Measurements from ENCODE around the gene CDT1.
A peak's percentile ranks its signal among the peaks of the same experiment; 100 is the strongest.

CDT1 gene

DNA sequence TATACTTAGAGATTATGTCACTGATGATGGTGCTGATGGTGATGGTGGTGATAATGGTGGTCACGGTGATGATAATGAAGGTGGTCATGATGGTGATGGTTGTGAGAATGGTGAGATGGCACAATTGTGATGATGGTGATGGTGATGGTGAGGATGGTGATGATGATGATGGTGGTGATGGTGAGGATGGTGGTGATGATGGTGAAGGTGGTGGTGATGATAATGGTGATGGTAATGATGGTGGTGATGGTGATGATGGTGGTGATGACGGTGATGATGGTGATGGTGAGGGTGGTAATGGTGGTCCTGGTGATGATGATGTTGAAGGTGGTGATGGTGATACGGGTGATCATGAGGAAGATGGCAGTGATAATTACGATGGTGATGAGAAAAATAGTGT is 5.5 kb upstream of the CDT1 start:
- no peaks in the 10 kb centered on the region for H3K36me3 ChIP-seq (ENCODE audit: control insufficient read depth, insufficient read depth, low read length)
- H3K27ac ChIP-seq (ENCODE audit: low read depth, low read length, severe bottlenecking), result no peak overlapping the region
- WGBS, 2 experiments (ENCODE audit: insufficient coverage in 2 of 2), result 87 to 98% methylated on average over 4 of the region's 4 CpGs
- no peaks in the 10 kb centered on the region for H3K9me3 ChIP-seq (ENCODE audit: control insufficient read depth, low read length)
- H3K4me1 ChIP-seq (ENCODE audit: control insufficient read depth, insufficient read depth, low read length, poor library complexity, severe bottlenecking), result no peaks in the 10 kb centered on the region
- H3K4me3 ChIP-seq (ENCODE audit: extremely low read depth, insufficient read depth, low read length, poor library complexity, severe bottlenecking), result no peak overlapping the region

DNA sequence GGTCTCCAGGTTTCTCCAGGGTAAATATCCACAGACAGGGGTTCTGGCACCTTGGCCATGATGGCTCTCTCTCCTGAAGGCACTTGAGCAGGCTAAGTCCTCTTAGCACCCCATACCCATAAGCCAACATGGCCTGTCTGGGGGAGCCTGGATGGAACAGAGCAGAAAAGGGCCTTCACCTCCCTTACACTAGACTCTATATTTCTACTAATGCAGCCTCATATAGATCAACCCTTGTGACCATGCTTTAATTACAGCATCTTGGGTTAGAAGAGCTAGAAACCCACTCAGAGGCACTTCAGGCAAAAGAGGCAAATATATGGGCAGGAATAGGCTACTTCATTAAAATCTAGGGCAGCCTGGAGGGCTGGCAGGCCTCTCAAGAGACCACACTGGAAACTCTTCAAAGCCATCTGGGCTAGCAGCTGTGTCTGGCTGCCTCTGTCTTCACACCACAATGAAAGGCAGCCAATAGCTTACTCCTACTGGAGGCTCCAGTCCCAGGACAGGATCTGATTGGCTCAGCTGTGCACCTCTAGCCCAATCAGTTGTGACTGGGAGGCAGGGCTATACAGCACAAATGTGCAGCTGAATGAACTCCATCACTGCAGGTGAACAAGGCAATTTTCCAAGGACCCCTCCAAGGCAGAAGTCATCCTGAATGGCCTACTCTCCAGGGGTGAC is 4.7 kb upstream of the CDT1 start:
- Histone ChIP-seq H3K4me1 (ENCODE audit: control insufficient read depth, insufficient read depth, low read length, poor library complexity, severe bottlenecking) (no peaks in the 10 kb centered on the region), H3K9me3 (ENCODE audit: control insufficient read depth, low read length) (no peaks in the 10 kb centered on the region), H3K27ac (ENCODE audit: low read depth, low read length, severe bottlenecking) (no peak overlapping the region), H3K4me3 (ENCODE audit: extremely low read depth, insufficient read depth, low read length, poor library complexity, severe bottlenecking) (no peak overlapping the region), H3K36me3 (ENCODE audit: control insufficient read depth, insufficient read depth, low read length) (no peaks in the 10 kb centered on the region)

DNA sequence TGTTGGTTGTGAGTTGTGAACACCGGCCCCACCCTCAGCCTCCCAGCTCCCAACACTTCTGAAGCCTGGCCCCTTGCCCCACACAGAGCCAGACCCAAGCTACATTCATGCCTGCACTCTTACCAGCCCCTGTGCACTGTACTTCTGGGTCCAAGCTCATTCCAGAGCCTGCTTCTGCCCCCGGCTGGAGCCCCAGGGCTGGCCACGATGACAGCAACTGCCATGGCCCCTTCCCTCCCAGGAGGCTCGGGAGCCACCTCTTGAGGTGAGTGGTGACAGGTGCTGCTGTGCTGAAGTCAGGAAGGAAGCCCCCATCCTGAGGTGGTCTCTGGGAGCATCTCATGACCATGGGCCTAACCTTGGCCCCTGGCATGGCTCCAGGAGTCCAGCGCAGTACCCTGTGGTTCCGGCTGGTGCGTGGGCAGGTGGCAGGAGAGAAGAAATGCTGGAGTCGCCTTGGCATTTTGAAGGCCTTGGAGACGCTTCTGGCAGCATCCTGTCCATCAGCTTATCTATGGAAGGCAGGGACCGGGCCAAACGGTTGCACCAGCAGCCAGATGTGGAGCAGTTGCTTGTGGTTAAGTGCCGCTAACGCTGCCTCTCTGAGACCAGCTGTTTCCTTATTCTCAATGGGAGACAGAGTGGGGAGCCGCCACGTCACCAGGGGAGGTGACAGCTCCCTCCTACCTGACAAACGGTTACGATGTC is 3.9 kb upstream of the CDT1 start:
- H3K4me3 ChIP-seq (ENCODE audit: extremely low read depth, insufficient read depth, low read length, poor library complexity, severe bottlenecking), result no peak overlapping the region
- 91 to 92% methylated on average over 15 to 16 of the region's 17 CpGs for WGBS, 2 experiments (ENCODE audit: insufficient coverage in 2 of 2)

DNA sequence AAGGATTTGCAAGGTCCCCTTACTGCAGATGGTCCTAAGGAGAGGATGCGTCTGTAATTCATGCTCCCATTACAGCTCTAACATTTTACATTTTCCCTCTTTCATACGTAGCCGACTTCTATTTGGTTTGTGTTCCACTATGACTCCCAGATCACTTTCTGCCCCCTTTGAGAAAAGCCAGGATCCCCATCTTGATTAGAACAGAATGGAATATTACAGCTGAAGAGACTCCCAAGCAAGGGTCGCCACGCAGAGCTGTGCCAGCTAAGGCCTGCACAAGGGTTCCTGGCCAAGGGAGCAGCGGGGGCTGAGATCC is 3.4 kb upstream of the CDT1 start:
- Histone ChIP-seq H3K4me1 (ENCODE audit: control insufficient read depth, insufficient read depth, low read length, poor library complexity, severe bottlenecking) (peaks cover 6% of the 10 kb centered on the region), H3K4me3 (ENCODE audit: extremely low read depth, insufficient read depth, low read length, poor library complexity, severe bottlenecking) (no peak overlapping the region), H3K9me3 (ENCODE audit: control insufficient read depth, low read length) (no peaks in the 10 kb centered on the region), H3K36me3 (ENCODE audit: control insufficient read depth, insufficient read depth, low read length) (peaks cover 3% of the 10 kb centered on the region), H3K27ac (ENCODE audit: low read depth, low read length, severe bottlenecking) (no peak overlapping the region)
- 81 to 88% methylated on average over 6 of the region's 6 CpGs for WGBS, 2 experiments (ENCODE audit: insufficient coverage in 2 of 2)

More for the DNA sequence above, 3.9 kb upstream of the CDT1 start:
- H3K36me3 ChIP-seq (ENCODE audit: control insufficient read depth, insufficient read depth, low read length), result no peaks in the 10 kb centered on the region
- H3K4me1 ChIP-seq (ENCODE audit: control insufficient read depth, insufficient read depth, low read length, poor library complexity, severe bottlenecking), result peaks cover under 1% of the 10 kb centered on the region
- H3K9me3 ChIP-seq (ENCODE audit: control insufficient read depth, low read length), result no peaks in the 10 kb centered on the region
- H3K27ac ChIP-seq (ENCODE audit: low read depth, low read length, severe bottlenecking), result no peak overlapping the region

DNA sequence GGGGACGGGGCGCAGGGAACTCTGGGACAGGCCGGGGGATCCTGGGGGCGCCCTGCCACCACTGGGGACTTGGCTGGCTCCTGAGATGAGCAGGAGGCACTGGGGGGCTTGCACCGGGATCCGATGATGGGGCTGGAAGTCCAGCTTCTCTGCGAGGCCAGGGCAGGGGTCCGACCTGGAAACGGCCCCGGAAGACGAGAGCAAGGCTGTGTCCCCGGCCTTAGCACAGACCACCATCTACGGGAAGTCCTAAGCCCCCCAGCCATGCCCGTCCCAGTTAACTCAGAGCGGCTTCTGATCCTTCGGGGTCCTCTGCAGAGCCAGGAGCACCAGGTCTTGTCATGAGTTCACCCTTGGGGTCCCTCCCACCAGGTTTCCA is 573 bp downstream of the CDT1 start:
- no peak overlapping the region for H3K27ac ChIP-seq (ENCODE audit: low read depth, low read length, severe bottlenecking)
- no peaks in the 10 kb centered on the region for H3K9me3 ChIP-seq (ENCODE audit: control insufficient read depth, low read length)
- H3K4me3 ChIP-seq (ENCODE audit: extremely low read depth, insufficient read depth, low read length, poor library complexity, severe bottlenecking), result peak overlapping the region; percentile 59
- peaks cover 41% of the 10 kb centered on the region for H3K36me3 ChIP-seq (ENCODE audit: control insufficient read depth, insufficient read depth, low read length)
- 3% methylated on average over 14 to 16 of the region's 16 CpGs for WGBS, 2 experiments (ENCODE audit: insufficient coverage in 2 of 2)
- peaks cover 7% of the 10 kb centered on the region for H3K4me1 ChIP-seq (ENCODE audit: control insufficient read depth, insufficient read depth, low read length, poor library complexity, severe bottlenecking)

DNA sequence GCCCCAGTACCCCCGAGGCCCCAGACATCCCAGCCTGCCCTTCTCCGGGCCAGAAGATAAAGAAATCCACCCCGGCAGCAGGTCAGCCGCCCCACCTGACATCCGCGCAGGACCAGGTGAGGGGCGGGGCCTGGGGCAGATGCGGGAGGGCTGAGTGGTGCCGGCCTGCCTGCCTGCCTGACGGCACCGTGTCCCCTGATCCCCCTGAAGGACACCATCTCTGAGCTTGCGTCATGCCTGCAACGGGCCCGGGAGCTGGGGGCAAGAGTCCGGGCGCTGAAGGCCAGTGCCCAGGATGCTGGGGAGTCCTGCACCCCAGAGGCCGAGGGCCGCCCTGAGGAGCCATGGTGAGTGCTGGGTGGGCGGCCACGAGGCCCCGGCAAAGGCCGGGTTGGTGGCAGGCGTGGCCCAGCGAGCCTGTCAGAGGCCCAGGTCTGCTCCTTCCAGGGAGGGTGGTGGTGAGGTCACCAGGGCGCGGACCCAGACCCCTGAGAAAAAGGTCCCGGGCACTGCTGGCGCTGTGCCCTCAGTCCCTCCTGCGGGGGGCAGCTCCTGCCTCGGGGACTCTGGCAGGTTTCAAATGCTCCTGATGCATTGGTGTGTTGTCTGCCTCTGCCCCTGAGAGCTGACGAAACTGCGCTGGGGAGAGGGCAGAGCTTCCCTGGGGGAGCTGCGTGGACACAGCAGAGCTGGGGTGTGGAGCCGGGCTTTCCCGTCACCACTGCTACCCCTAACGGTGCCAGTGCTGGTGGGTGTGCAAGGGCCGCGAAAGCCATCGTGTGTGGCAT is 1.2 kb downstream of the CDT1 start:
- H3K27ac ChIP-seq (ENCODE audit: low read depth, low read length, severe bottlenecking), result no peak overlapping the region
- WGBS, 2 experiments (ENCODE audit: insufficient coverage in 2 of 2), result 61 to 64% methylated on average over 33 to 36 of the region's 39 CpGs

DNA sequence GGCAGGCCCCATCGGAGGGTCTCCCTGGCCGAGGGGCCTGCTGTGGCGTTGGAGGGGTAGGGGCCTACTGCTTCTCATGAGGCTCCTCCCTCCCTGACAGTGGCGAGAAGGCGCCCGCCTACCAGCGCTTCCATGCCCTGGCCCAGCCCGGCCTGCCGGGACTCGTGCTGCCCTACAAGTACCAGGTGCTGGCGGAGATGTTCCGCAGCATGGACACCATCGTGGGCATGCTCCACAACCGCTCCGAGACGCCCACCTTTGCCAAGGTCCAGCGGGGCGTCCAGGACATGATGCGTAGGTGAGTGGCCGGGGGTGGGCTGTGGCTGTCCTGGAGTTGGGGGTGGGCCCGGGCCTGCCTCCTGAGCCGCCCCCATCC is 1.7 kb downstream of the CDT1 start:
- WGBS, 2 experiments (ENCODE audit: insufficient coverage in 2 of 2), result 95 to 96% methylated on average over 20 to 21 of the region's 22 CpGs

More for the DNA sequence above, 1.2 kb downstream of the CDT1 start:
- H3K9me3 ChIP-seq (ENCODE audit: control insufficient read depth, low read length), result no peaks in the 10 kb centered on the region
- peak overlapping the region; percentile 59 for H3K4me3 ChIP-seq (ENCODE audit: extremely low read depth, insufficient read depth, low read length, poor library complexity, severe bottlenecking)
- peaks cover 47% of the 10 kb centered on the region for H3K36me3 ChIP-seq (ENCODE audit: control insufficient read depth, insufficient read depth, low read length)
- peaks cover 8% of the 10 kb centered on the region for H3K4me1 ChIP-seq (ENCODE audit: control insufficient read depth, insufficient read depth, low read length, poor library complexity, severe bottlenecking)

DNA sequence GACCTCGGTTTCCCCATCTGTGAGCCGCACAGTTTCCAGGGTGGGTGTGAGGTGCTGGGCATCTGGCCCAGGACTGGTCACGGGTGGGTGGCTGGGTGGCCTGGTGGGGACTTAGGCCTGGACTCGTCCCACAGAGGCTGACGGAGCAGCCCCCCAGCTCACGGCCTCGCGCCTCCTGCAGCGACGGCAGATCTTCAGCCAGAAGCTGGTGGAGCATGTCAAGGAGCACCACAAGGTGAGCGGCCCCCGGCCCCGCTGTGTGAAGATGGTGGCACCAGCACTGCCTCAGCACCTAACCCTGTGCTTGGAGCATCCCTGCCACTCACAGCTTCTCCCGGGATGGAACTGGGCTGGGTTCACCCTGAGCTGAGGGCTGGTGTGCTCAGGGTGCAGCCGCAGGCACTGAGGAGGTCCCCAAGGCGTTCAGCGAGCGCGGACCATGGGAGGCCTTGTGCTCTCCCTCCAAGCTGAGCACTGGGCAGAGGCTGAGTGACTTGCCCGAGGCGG is 2.4 kb downstream of the CDT1 start:
- WGBS, 2 experiments (ENCODE audit: insufficient coverage in 2 of 2), result 93 to 95% methylated on average over 21 of the region's 21 CpGs

More for the DNA sequence above, 1.7 kb downstream of the CDT1 start:
- Histone ChIP-seq H3K27ac (ENCODE audit: low read depth, low read length, severe bottlenecking) (no peak overlapping the region), H3K9me3 (ENCODE audit: control insufficient read depth, low read length) (no peaks in the 10 kb centered on the region), H3K4me1 (ENCODE audit: control insufficient read depth, insufficient read depth, low read length, poor library complexity, severe bottlenecking) (peaks cover 14% of the 10 kb centered on the region), H3K36me3 (ENCODE audit: control insufficient read depth, insufficient read depth, low read length) (peaks cover 53% of the 10 kb centered on the region), H3K4me3 (ENCODE audit: extremely low read depth, insufficient read depth, low read length, poor library complexity, severe bottlenecking) (no peak overlapping the region)

DNA sequence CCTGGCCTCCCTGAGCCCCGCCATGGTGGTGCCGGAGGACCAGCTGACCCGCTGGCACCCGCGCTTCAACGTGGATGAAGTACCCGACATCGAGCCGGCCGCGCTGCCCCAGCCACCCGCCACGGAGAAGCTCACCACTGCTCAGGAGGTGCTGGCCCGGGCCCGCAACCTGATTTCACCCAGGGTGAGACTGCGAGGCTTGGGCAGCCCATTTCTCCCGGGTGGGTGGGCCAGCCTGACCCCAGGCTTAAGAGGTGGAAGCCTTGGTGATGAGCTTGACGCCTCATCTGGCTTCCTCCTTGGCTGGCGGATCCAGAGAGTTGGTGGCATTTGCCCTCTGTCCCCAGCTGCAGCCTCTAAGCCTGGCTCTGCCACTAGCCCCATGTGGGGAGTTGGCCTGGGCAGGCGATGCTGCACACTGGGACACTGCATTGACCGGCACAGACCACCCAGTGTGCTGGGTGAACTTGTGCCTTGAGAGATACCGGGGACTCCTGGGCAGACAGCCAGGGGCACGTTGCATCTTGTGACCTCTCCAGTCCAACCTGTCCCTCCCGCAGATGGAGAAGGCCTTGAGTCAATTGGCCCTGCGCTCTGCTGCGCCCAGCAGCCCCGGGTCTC is 3.0 kb downstream of the CDT1 start:
- WGBS, 2 experiments (ENCODE audit: insufficient coverage in 2 of 2), result 96 to 98% methylated on average over 26 to 27 of the region's 27 CpGs
- Histone ChIP-seq H3K9me3 (ENCODE audit: control insufficient read depth, low read length) (no peaks in the 10 kb centered on the region), H3K36me3 (ENCODE audit: control insufficient read depth, insufficient read depth, low read length) (peaks cover 58% of the 10 kb centered on the region)

More for the DNA sequence above, 2.4 kb downstream of the CDT1 start:
- Histone ChIP-seq H3K4me3 (ENCODE audit: extremely low read depth, insufficient read depth, low read length, poor library complexity, severe bottlenecking) (no peak overlapping the region), H3K27ac (ENCODE audit: low read depth, low read length, severe bottlenecking) (no peak overlapping the region), H3K9me3 (ENCODE audit: control insufficient read depth, low read length) (no peaks in the 10 kb centered on the region), H3K4me1 (ENCODE audit: control insufficient read depth, insufficient read depth, low read length, poor library complexity, severe bottlenecking) (peaks cover 16% of the 10 kb centered on the region), H3K36me3 (ENCODE audit: control insufficient read depth, insufficient read depth, low read length) (peaks cover 58% of the 10 kb centered on the region)

DNA sequence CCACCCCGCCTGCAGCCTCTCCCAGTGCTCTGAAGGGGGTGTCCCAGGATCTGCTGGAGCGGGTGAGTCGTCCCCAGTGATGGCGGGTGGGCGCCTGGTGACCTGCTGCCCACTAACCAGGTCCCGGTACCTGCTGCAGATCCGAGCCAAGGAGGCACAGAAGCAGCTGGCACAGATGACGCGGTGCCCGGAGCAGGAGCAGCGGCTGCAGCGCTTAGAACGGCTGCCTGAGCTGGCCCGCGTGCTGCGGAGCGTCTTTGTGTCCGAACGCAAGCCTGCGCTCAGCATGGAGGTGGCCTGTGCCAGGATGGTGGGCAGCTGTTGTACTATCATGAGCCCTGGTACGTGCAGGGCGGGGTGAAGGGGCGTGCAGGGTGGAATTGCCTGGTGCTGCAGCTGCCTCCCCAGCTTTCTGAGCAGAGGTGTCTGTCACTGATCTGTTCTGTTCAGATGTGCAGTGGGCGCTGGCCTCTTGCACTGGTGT is 3.6 kb downstream of the CDT1 start:
- Histone ChIP-seq H3K27ac (ENCODE audit: low read depth, low read length, severe bottlenecking) (no peak overlapping the region), H3K4me3 (ENCODE audit: extremely low read depth, insufficient read depth, low read length, poor library complexity, severe bottlenecking) (no peak overlapping the region), H3K9me3 (ENCODE audit: control insufficient read depth, low read length) (no peaks in the 10 kb centered on the region), H3K36me3 (ENCODE audit: control insufficient read depth, insufficient read depth, low read length) (peaks cover 58% of the 10 kb centered on the region), H3K4me1 (ENCODE audit: control insufficient read depth, insufficient read depth, low read length, poor library complexity, severe bottlenecking) (peaks cover 16% of the 10 kb centered on the region)
- WGBS, 2 experiments (ENCODE audit: insufficient coverage in 2 of 2), result 95 to 97% methylated on average over 24 of the region's 24 CpGs

More for the DNA sequence above, 3.0 kb downstream of the CDT1 start:
- Histone ChIP-seq H3K4me1 (ENCODE audit: control insufficient read depth, insufficient read depth, low read length, poor library complexity, severe bottlenecking) (peaks cover 16% of the 10 kb centered on the region), H3K27ac (ENCODE audit: low read depth, low read length, severe bottlenecking) (peak overlapping the region; percentile 23), H3K4me3 (ENCODE audit: extremely low read depth, insufficient read depth, low read length, poor library complexity, severe bottlenecking) (no peak overlapping the region)

Data from mesodermal cell (in vitro differentiated cells).